ENCODE measurements around the gene PDE4C.

The PDE4C gene

DNA sequence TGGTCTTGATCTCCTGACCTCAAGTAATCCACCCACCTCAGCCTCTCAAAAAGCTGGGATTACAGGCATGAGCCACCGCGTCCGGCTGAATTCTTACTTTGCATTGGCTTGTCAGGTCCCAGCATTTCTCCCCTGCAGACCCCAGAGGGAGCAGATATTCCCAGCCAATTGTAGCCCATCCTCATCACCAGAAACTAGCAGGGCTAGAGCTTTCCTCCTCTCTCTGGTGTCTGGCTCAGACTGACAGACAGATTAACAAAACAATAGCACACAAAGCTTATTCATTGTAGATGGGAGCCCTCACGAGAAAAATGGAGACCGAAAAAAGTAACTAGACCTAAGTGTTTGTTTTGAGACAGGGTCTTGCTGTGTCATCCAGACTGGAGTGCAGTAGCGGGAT lies 40.7 kb downstream of the PDE4C start:
- TF ChIP-seq, protein P1, sequence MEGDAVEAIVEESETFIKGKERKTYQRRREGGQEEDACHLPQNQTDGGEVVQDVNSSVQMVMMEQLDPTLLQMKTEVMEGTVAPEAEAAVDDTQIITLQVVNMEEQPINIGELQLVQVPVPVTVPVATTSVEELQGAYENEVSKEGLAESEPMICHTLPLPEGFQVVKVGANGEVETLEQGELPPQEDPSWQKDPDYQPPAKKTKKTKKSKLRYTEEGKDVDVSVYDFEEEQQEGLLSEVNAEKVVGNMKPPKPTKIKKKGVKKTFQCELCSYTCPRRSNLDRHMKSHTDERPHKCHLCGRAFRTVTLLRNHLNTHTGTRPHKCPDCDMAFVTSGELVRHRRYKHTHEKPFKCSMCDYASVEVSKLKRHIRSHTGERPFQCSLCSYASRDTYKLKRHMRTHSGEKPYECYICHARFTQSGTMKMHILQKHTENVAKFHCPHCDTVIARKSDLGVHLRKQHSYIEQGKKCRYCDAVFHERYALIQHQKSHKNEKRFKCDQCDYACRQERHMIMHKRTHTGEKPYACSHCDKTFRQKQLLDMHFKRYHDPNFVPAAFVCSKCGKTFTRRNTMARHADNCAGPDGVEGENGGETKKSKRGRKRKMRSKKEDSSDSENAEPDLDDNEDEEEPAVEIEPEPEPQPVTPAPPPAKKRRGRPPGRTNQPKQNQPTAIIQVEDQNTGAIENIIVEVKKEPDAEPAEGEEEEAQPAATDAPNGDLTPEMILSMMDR (conservative IDR thresholded peaks at IDR 0.05; ENCODE audit: control insufficient read depth, insufficient read depth, low read depth, low read length): no peak
- no peak overlapping the region for H3K4me3 ChIP-seq (ENCODE audit: control insufficient read depth, low read depth, low read length)
- no peak for DNase-seq (ENCODE audit: low read depth)

DNA sequence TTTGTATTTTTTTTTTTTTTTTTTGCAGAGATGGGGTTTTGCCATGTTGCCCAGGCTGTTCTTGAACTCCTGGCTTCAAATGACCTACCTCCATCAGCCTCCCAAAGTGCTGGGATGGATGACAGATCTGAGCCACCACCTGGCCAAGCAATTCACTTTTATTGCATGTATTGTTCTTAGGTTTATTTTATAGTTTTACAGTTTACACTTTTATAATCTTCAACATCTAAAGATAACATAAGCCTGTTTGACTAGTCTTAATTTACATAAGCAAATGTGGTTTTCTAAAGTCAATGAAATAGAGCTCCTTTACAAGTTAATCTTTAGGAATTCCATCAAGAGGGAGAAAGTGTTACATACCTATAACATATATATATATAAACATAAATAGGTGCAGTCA lies 42.7 kb downstream of the PDE4C start:
- no peak for DNase-seq (ENCODE audit: low read depth)
- no peak overlapping the region for H3K4me3 ChIP-seq (ENCODE audit: control insufficient read depth, low read depth, low read length)
- TF ChIP-seq, protein P1 (conservative IDR thresholded peaks at IDR 0.05; ENCODE audit: control insufficient read depth, insufficient read depth, low read depth, low read length): no peak

DNA sequence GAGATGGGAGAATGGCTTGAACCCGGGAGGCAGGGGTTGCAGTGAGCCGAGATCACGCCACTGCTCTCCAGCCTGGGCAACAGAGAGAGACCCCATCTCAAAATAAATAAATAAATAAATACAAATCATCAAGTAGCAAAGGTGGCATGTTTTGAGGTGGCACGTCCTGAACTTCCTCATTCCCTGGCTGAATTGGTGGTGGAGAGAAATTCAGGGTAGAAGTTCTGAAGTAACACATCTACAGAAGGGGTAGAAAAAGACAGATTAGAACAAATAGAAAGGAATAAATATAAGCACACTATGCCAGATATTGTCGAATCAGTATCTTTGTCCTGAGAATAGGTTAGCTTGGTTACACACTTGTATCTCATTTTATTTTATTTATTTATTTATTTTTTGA lies 46.3 kb downstream of the PDE4C start:
- H3K4me3 ChIP-seq (ENCODE audit: control insufficient read depth, low read depth, low read length): no peak overlapping the region
- DNase-seq (ENCODE audit: low read depth): no peak
- TF ChIP-seq, protein P1 (conservative IDR thresholded peaks at IDR 0.05; ENCODE audit: control insufficient read depth, insufficient read depth, low read depth, low read length): no peak

DNA sequence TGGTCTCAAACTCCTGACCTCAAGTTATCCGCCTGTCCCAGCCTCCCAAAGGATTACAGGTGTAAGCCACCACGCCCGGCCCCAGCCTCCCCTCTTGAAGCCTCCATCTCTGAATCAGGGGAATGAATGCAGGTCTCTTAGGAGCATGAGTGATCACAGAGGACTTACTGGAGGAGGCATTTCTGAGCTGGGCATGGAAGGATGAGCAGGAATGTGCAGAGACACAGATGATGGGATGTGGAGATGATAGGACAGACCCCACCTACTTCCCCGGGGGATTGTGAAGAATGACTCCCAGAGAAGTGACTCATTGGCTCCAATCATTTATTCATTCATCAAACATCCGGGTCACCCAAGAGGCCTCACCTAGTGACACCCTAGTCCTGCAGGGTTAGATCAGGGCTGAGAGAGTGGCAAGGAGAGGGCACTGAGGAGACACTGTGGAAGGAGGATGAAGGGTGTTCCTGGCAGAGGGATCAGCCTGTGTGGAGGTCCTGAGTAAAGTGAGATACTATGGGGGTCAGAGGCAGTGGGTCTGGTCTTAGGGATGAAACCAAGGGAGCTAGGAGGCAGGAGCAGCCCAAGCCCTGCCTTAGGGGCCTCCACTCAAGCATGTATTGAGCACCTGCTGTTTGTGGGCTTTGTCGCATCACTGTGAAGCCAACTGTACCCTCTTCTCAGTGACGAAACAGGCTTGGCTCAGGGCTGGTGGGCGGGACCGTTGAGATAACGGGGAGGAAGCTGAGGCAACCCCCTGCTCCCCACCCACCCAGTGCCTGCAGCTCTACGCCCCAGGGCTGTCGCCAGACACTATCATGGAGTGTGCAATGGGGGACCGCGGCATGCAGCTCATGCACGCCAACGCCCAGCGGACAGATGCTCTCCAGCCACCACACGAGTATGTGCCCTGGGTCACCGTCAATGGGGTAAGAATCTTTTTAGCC lies 49.6 kb downstream of the PDE4C start:
- TF ChIP-seq, protein P1 (conservative IDR thresholded peaks at IDR 0.05; ENCODE audit: control insufficient read depth, insufficient read depth, low read depth, low read length): no peak
- DNase-seq (ENCODE audit: low read depth): no peak
- H3K4me3 ChIP-seq (ENCODE audit: control insufficient read depth, low read depth, low read length): no peak overlapping the region

DNA sequence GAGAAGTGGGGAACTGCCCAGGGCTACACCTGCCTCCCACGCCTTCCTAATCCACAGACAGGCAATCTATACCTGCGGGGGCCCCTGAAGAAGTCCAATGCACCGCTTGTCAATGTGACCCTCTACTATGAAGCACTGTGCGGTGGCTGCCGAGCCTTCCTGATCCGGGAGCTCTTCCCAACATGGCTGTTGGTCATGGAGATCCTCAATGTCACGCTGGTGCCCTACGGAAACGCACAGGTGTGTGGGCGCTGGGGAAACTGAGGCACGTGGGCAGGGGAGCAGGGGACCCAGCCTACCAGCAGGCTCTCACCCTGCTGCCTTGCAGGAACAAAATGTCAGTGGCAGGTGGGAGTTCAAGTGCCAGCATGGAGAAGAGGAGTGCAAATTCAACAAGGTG lies 51.3 kb downstream of the PDE4C start:
- DNase-seq (ENCODE audit: low read depth): no peak
- TF ChIP-seq, protein P1 (conservative IDR thresholded peaks at IDR 0.05; ENCODE audit: control insufficient read depth, insufficient read depth, low read depth, low read length): no peak
- H3K4me3 ChIP-seq (ENCODE audit: control insufficient read depth, low read depth, low read length): no peak overlapping the region
